Measurements from ENCODE around the gene ANG.

Gene ANG

GRCh38 chr14:20682435-20683124, 6.0 kb upstream of the ANG start:
- in situ Hi-C loops (cut with MboI; ENCODE audit: low sequenced_read_pairs): loop anchor here (5.0 kb wide), 1 partner anchor 50 kb away; no protein-coding TSS in a partner anchor
- Histone ChIP-seq H3K9me3 (no peaks in the 10 kb centered on the region), H3K4me3 (peak overlapping the region; percentile 59), H3K4me1 (peaks cover 6% of the 10 kb centered on the region; the same call in 1 of the 2 replicates), H3K27me3 (ENCODE audit: low read depth) (no peaks in the 10 kb centered on the region), H3K36me3 (replicated peaks) (no peaks in the 10 kb centered on the region)
- peak; percentile 80 to 88 for DNase-seq (ENCODE audit: low spot score in 2 of 2)

GRCh38 chr14:20683125-20683890, 5.3 kb upstream of the ANG start:
- Histone ChIP-seq H3K36me3 (replicated peaks) (no peaks in the 10 kb centered on the region), H3K4me1 (peaks cover 6% of the 10 kb centered on the region; the same call in 1 of the 2 replicates), H3K4me3 (peak overlapping the region; percentile 59), H3K9me3 (no peaks in the 10 kb centered on the region), H3K27me3 (ENCODE audit: low read depth) (no peaks in the 10 kb centered on the region)
- peak; percentile 89 to 91 for DNase-seq (ENCODE audit: low spot score in 2 of 2)
- in situ Hi-C loops (cut with MboI; ENCODE audit: low sequenced_read_pairs): loop anchor here (5.0 kb wide), 1 partner anchor 51 kb away; no protein-coding TSS in a partner anchor

GRCh38 chr14:20683891-20684661, 4.5 kb upstream of the ANG start, which contains the start of gene RNASE4:
Gene RNASE4 (plus strand): TSS chr14:20684560. CDS start chr14:20699372, 14,812 bp downstream.
- Histone ChIP-seq H3K4me3 (peak within 1 kb of the TSS; percentile 59), H3K9me3 (no peaks in the 10 kb centered on the region)
- in situ Hi-C loops (cut with MboI; ENCODE audit: low sequenced_read_pairs): loop anchor here (5.0 kb wide), 1 partner anchor 52 kb away; no protein-coding TSS in a partner anchor

GRCh38 chr14:20684662-20685456, 3.7 kb upstream of the ANG start:
- Histone ChIP-seq H3K36me3 (replicated peaks) (no peaks in the 10 kb centered on the region), H3K4me3 (peak overlapping the region; percentile 59), H3K4me1 (peaks cover 6% of the 10 kb centered on the region; the same call in 1 of the 2 replicates), H3K9me3 (no peaks in the 10 kb centered on the region), H3K27me3 (ENCODE audit: low read depth) (no peaks in the 10 kb centered on the region)
- peak; percentile 54 to 66 for DNase-seq (ENCODE audit: low spot score in 2 of 2)
- in situ Hi-C loops (cut with MboI; ENCODE audit: low sequenced_read_pairs): loop anchor here (5.0 kb wide), 1 partner anchor 53 kb away; no protein-coding TSS in a partner anchor

More at GRCh38 chr14:20683891-20684661, 4.5 kb upstream of the ANG start, which contains the start of gene RNASE4:
- peak; percentile 78 to 89 for DNase-seq (ENCODE audit: low spot score in 2 of 2)
- H3K36me3 ChIP-seq (replicated peaks): no peaks in the 10 kb centered on the region
- peaks cover 6% of the 10 kb centered on the region; the same call in 1 of the 2 replicates for H3K4me1 ChIP-seq
- H3K27me3 ChIP-seq (ENCODE audit: low read depth): no peaks in the 10 kb centered on the region

GRCh38 chr14:20686386-20687143, 2.0 kb upstream of the ANG start:
- DNase-seq (ENCODE audit: low spot score in 2 of 2): no peak
- in situ Hi-C loops (cut with MboI; ENCODE audit: low sequenced_read_pairs): no loop called here
- Histone ChIP-seq H3K4me3 (no peak overlapping the region), H3K36me3 (replicated peaks) (no peaks in the 10 kb centered on the region), H3K4me1 (peaks cover 7% of the 10 kb centered on the region), H3K9me3 (no peaks in the 10 kb centered on the region), H3K27me3 (ENCODE audit: low read depth) (no peaks in the 10 kb centered on the region)

GRCh38 chr14:20687362-20688166, 1.0 kb upstream of the ANG start:
- in situ Hi-C loops (cut with MboI; ENCODE audit: low sequenced_read_pairs): no loop called here
- Histone ChIP-seq H3K27me3 (ENCODE audit: low read depth) (no peaks in the 10 kb centered on the region), H3K36me3 (replicated peaks) (no peaks in the 10 kb centered on the region), H3K9me3 (no peaks in the 10 kb centered on the region), H3K4me1 (peaks cover 7% of the 10 kb centered on the region), H3K4me3 (no peak overlapping the region)
- no peak for DNase-seq (ENCODE audit: low spot score in 2 of 2)

- Histone ChIP-seq H3K9me3 (no peaks in the 10 kb centered on the region), H3K27me3 (ENCODE audit: low read depth) (no peaks in the 10 kb centered on the region), H3K36me3 (replicated peaks) (no peaks in the 10 kb centered on the region), H3K4me3 (peak overlapping the region; percentile 5; the same call in 1 of the 2 replicates), H3K4me1 (peaks cover 4% of the 10 kb centered on the region)
- in situ Hi-C loops (cut with MboI; ENCODE audit: low sequenced_read_pairs): no loop called here
- peak; percentile 55 to 81 for DNase-seq (ENCODE audit: low spot score in 2 of 2)
Measured at GRCh38 chr14:20690848-20691640, 2.5 kb downstream of the ANG start.

GRCh38 chr14:20692116-20692751, 3.7 kb downstream of the ANG start:
- no peak overlapping the region for H3K4me3 ChIP-seq
- in situ Hi-C loops (cut with MboI; ENCODE audit: low sequenced_read_pairs): no loop called here
- H3K36me3 ChIP-seq (replicated peaks): no peaks in the 10 kb centered on the region
- no peaks in the 10 kb centered on the region for H3K27me3 ChIP-seq (ENCODE audit: low read depth)
- peaks cover 4% of the 10 kb centered on the region for H3K4me1 ChIP-seq
- H3K9me3 ChIP-seq: no peaks in the 10 kb centered on the region
- DNase-seq (ENCODE audit: low spot score in 2 of 2): no peak

GRCh38 chr14:20696764-20697163, 8.2 kb downstream of the ANG start:
- in situ Hi-C loops (cut with MboI; ENCODE audit: low sequenced_read_pairs): loop anchor here (5.0 kb wide), 1 partner anchor 161 kb away; no protein-coding TSS in a partner anchor

GRCh38 chr14:20697273-20698017, 8.9 kb downstream of the ANG start:
- H3K27me3 ChIP-seq (ENCODE audit: low read depth): peaks cover 3% of the 10 kb centered on the region; the same call in 1 of the 2 replicates
- no peaks in the 10 kb centered on the region for H3K9me3 ChIP-seq
- in situ Hi-C loops (cut with MboI; ENCODE audit: low sequenced_read_pairs): loop anchor here (5.0 kb wide), 1 partner anchor 160 kb away; no protein-coding TSS in a partner anchor
- no peaks in the 10 kb centered on the region for H3K4me1 ChIP-seq
- no peak overlapping the region for H3K4me3 ChIP-seq
- H3K36me3 ChIP-seq (replicated peaks): no peaks in the 10 kb centered on the region
- peak; percentile 48 to 67 for DNase-seq (ENCODE audit: low spot score in 2 of 2)

More at GRCh38 chr14:20696764-20697163, 8.2 kb downstream of the ANG start:
- H3K4me1 ChIP-seq: no peaks in the 10 kb centered on the region
- H3K27me3 ChIP-seq (ENCODE audit: low read depth): peaks cover 3% of the 10 kb centered on the region; the same call in 1 of the 2 replicates
- no peaks in the 10 kb centered on the region for H3K9me3 ChIP-seq
- H3K4me3 ChIP-seq: no peak overlapping the region
- H3K36me3 ChIP-seq (replicated peaks): no peaks in the 10 kb centered on the region
- DNase-seq (ENCODE audit: low spot score in 2 of 2): no peak
